GM19025 (cell line): Measurements from ENCODE around the gene RALGPS1.

Experiments used
- ATAC-seq: cut with Tn5 transposase; IDR thresholded peaks from one replicate; pipeline ENCODE4 v1.9.1; 2021; ENCODE audit warnings: mild to moderate bottlenecking, low read depth, moderate library complexity; ENCODE audit not compliant: unreplicated experiment

RALGPS1 gene

GRCh38 chr9:126984969-126985368 lies 70.4 kb downstream of the RALGPS1 start:
- ATAC-seq: no peak

- peak; percentile 60 for ATAC-seq
These were observed 71.4 kb downstream of the RALGPS1 start for GRCh38 chr9:126985870-126986498.

- no peak for ATAC-seq
These were observed 71.9 kb downstream of the RALGPS1 start for GRCh38 chr9:126986506-126986951.

GRCh38 chr9:126988857-126989256 lies 74.3 kb downstream of the RALGPS1 start:
- ATAC-seq: no peak

- no peak for ATAC-seq
These were observed 75.6 kb downstream of the RALGPS1 start for GRCh38 chr9:126989847-126990842.

GRCh38 chr9:126991183-126991582 lies 76.6 kb downstream of the RALGPS1 start:
- ATAC-seq: no peak

- ATAC-seq: no peak
These were observed 77.8 kb downstream of the RALGPS1 start for GRCh38 chr9:126992427-126992826.

GRCh38 chr9:126999315-127000068 lies 84.9 kb downstream of the RALGPS1 start:
- ATAC-seq: no peak

GRCh38 chr9:127004946-127005769 lies 90.6 kb downstream of the RALGPS1 start:
- peak; percentile 88 for ATAC-seq

- ATAC-seq: peak; percentile 12
These were observed 91.3 kb downstream of the RALGPS1 start for GRCh38 chr9:127005770-127006314.

GRCh38 chr9:127007638-127008037 lies 93.1 kb downstream of the RALGPS1 start:
- ATAC-seq: no peak

- no peak for ATAC-seq
These were observed 93.5 kb downstream of the RALGPS1 start for GRCh38 chr9:127008076-127008475.

- ATAC-seq: no peak
These were observed 97.2 kb downstream of the RALGPS1 start for GRCh38 chr9:127011772-127012171.

- ATAC-seq: no peak
These were observed 97.7 kb downstream of the RALGPS1 start for GRCh38 chr9:127012250-127012649.

- no peak for ATAC-seq
These were observed 99.0 kb downstream of the RALGPS1 start for GRCh38 chr9:127013597-127013996.

GRCh38 chr9:127014216-127014909 lies 99.8 kb downstream of the RALGPS1 start:
- no peak for ATAC-seq

GRCh38 chr9:127014910-127015540 lies 100.4 kb downstream of the RALGPS1 start:
- ATAC-seq: no peak

- no peak for ATAC-seq
These were observed 101.4 kb downstream of the RALGPS1 start for GRCh38 chr9:127015921-127016512.
